Ramos (cell line): ENCODE measurements around the gene FAM107B.

Experiments
- in situ Hi-C: fragments of 300-500 bp; cut with MboI; formaldehyde crosslinking; loops from one replicate; pipeline ENCODE4 v1.14.3; 2022; ENCODE audit warnings: low sequenced_read_pairs; ENCODE audit not compliant: unreplicated experiment

Gene FAM107B

DNA sequence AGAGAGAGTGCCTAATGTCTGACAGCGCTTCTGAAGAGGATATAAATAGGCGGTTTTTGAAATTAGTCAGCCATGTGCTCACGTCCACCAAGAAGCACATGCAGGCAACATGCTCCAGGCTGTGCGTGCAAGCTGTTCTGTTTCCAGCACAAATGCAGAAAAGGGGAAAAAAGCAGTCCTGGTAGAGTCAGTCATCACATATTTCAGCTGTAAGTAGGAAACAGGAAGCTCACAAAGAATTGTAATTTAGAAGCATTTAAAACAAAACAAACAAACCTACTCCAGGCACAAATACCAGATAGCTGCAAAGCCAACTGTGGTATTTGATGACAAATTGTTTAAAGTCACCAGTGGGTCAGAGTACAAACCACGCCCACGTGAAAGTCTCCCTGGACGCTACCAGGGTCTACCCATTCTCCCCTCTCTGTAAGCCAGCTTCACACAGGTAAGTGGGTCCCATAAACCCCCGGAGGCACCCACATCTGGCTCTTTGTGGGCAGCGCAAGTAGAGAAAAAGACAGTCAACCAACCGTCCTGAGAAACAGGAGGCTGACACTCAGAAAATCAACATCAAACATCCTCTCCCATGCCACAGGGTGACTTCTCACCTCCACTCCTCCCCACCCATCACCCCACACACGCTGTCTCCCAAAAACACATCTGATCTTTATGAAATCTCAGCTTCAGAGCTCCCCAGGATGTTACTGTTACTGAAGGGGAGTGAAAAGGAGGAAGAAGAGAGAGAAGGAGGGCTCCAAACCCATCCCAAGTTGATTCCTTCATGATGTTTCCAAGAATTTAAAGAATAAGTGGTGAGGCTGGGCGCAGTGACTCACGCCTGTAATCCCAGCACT lies 186.4 kb downstream of the FAM107B start:
- in situ Hi-C loops = no loop called here

DNA sequence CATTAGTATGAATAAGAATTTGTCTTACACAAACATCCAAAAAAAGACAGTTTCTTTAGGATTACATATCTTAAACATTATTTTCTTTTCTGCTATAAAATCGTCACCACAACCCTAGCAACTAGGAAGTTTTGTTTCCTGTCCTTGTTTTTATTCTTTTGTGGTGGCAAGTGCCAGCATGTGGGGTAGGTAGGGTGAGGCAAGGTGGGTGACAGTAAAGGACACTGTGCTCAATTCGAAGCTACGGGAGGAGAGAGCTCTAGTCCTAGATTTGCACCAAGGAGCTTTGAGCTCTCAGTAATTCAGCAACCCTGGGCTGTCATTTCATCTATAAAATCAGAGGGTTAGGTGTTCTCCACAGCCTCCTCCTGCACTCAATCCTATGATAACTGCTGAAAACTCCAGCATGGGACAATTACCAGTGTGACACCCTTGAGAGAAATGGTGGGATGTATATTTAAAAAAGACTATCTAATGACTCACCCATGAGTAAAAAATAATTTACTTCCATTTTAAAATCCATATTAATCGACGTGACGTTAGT lies 187.1 kb downstream of the FAM107B start:
- in situ Hi-C loops = no loop called here

DNA sequence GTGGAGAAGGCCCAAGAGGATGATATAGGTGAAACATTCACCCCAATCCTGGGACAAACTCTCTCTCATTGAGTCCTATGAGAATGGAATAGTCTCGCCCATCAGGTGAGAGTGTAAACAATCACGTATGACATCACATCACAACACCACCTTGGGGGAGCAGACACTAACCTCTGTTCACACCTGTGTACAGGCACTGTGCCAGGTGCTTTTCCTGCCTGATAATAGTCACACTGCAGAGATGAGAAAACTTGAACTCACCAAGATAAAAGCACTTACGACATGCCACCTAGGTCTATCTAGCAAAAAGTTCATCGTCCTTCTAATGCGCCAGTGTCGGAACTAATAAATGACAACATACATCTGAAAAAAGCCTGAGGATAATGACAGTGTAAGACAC lies 187.8 kb downstream of the FAM107B start:
- in situ Hi-C loops = no loop called here

DNA sequence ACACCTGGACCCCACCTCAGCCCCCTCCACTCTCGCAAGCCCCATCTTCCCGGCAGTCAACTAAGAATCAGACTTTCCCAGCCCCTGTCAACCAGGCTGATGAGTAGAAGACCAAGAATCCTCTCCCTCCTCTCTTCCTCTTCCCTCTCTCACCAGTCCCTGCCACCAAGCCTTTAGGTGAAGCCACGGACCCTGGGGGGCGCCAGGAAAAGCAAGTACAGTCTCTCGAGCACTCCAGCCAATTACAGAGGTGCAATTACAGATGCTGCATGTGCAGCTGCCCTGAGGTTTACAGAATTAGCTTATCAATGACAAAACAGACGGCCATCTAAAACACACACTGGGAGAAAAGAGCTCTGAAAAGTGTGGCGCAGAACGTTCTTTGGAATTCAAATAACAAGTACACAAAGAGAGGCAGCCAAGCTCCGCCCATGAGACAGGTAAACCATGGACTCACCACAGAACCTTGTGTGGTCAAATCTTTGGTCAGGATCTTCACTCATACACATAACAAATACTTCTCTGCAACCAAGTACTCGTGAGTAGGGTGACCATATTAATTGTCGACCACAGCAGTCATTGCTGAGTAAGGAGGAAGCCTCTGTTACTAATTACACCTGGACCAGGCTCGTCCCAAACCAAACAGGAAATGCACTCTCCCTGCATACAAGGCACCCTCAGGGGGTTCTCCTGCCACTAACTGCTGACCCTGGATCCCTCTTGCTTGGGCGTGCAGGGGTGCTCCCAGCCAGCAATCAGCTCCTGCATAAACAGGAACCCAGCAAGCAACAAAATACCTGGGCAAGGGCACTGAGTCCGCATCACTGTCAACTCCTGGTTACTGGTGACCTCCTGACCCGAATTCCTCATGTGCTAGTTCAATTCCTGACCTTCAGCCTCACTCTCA lies 189.2 kb downstream of the FAM107B start:
- in situ Hi-C loops = no loop called here

DNA sequence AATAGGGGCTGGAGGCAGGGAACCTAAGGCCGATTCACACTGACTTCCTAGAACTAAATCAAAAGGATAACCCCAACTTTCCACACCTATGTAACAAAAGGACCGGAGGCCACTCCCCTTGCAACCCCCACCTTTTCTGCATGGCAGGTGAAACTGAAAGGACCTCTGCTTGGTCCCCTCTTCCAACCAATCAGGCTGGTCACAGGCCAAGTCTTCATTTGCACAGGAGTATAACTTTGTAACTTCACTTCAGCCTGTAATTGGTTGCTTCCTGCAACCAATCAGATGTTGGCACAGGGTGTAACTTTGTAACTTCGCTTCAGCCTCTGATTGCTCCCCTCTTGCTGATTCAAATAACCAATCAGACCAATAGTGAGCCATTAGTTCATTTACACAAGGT lies 190.0 kb downstream of the FAM107B start:
- in situ Hi-C loops = no loop called here

DNA sequence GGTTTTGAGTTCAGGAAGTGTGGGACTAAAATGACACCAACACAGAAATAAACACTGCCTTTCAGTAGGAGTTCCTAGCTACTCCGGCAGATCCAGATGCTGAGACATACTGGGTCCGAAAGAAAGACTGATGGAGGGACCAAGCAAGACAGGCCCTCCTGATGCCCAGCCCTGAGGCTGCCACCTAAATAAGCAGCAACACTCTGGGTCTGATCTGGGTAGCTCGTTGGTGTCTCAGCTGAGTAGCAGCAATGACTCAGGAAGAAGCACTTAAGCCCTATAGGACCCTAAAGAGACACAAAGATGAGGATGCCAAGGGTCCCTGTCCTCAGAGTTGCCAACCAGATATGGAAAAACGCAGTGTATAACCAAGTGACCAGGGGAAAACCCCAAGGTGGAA lies 190.7 kb downstream of the FAM107B start:
- in situ Hi-C loops = no loop called here

DNA sequence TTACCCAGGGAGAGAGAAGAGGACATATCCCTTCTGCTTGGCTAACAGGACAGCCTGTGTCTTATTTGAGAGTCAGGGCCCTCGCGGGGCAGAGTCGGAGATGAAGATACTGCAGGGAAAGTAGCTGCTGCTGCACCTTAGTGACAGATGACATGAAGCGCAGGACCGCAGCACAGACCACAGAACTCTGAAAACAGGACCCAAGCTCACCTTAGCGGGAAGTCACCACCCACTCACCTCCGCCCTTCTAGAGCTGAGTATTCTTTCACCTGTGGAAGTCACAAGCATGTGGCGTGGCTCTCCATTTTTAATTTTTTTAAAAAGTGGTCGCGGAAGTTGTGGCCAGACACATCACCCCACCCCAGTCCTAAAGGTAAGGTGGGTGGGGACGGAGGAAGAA lies 191.4 kb downstream of the FAM107B start:
- in situ Hi-C loops = no loop called here

DNA sequence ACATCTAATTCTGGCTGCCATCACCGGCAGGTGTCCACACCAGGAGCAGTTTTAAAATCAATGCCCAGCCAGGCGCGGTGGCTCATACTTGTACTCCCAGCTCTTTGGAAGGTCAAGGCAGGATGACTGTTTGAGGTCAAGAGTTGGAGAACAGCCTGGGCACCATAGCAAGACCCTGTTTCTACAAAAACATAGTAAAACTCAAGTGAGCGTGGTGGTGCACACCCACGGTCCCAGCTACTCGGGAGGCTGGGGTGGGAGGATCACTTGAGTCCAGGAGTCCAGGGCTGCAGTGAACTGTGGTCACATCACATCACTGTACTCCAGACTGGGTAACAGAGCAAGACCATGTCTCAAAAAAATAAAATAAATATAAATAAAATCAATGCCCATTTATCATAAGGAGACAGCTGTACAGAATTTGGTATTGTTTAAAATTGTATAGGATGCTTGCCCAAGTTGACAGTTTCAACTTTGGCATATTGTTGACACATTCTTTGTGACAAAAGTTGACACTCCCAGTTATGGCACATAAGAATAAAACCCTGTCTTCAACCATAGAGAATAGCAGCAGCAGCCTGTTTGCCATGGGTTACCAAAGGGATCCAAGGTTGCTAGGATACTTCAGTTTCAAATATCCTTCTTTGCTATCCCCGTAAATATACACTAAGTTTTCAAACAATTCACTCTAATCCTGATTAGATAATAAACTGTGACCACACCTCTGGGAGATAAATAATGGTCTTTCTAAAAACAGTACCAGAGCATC lies 193.0 kb downstream of the FAM107B start:
- in situ Hi-C loops = no loop called here

DNA sequence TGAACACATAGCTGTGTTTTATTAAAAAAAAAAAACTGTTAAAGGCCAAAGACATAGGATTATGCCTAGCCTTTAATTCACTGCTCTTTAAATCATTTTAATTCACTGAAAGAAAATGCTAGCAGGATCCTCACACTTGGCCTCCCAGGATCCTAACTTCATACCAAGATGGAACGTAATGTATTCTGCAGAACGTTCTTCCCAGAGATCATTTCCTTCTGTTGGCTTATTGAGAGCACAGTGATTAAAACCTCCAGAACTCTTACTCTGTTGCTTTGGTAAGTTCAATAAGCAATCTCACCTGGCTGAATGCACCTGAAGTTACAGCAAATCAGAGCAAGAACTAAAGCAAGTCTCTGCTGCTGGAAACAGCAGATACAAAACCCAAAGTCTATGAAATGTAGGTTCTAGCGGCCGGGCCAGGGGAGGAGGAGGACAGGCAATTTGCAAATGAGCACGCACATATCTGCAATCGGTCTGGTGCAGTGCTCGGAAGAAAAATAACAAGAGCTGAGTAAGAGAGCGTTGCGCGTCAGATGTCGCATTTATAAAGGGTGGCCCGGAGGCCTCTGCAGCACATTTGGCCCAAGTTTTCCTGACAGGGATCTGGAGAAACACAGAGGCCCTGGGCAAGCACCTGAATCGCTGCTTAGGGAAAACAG lies 193.9 kb downstream of the FAM107B start:
- in situ Hi-C loops = no loop called here

DNA sequence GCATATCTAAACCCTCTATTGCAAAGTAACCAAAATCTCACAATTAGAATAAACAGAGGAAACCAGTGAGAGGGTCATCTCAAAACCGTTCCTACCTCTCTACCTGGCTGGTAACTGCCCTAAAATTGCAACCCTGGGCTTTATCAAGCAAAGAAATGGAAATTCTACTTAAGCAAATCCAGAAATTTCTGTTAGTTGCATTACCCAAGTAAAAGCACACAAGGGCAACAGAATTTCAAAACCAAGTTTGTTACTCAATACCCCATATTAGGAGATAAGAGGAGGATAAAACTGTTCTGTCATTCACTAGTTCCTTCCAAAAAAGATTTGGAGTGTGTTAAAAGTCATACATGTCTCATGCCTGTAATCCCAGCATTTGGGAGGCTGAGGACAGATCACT lies 195.3 kb downstream of the FAM107B start:
- in situ Hi-C loops = no loop called here

DNA sequence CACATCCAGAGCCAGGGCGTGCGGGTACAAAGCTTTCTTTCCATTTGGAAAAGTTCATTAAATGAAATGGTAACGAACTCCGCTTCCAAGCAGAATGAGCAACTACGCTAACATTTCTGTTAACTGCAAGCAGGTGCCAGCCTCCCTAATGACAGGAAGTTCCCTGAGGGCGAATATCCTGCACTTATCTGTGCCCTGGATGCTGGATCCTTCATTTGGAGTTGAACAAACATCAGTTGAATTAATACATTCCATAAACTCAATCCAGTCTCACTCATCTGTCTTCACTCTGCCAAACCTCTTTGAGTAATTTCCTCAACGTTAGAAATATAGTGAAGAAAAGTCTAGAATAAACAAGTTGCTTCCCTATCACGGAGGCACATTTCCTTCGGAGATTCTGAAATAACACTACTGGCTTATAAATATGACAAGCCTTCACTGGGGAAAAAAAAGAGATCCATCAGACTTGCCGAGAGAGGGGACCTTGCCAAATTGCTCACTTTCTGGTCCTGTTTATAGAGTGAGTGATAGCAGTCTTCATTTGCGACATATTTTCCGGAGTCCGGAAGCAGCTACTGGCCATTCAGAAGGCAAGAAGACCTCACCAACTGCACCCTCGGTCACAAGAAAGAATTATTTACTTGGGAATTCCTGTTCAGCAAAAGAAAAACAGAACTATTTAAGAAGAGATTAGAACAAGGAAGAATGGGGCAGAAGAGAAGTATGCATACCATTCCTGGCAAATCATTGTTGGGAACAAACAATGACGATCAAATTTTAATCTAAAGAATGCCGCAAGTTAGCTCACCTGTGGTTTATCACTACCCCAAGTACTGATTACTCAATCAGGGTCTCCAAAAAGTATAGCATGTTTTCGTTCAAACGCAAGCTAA lies 196.4 kb downstream of the FAM107B start:
- in situ Hi-C loops = no loop called here

DNA sequence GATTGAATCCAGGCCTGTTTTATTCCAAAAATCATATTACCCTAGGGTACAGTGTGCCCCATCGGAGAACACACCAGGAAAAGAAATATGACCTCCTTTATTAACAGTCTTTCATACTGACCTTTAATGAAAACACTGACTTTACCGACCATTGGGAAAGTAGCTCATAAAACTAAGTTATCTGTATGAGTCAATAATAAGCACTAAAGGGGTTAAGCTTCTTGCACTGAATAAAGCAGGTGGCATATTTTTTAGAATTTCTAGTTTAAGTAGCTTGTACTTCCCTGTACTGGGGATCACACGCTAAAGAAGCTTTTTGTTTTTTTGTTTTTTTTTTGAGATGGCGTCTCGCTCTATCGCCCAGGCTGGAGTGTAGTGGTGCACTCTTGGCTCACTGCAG lies 199.8 kb downstream of the FAM107B start:
- in situ Hi-C loops = no loop called here

DNA sequence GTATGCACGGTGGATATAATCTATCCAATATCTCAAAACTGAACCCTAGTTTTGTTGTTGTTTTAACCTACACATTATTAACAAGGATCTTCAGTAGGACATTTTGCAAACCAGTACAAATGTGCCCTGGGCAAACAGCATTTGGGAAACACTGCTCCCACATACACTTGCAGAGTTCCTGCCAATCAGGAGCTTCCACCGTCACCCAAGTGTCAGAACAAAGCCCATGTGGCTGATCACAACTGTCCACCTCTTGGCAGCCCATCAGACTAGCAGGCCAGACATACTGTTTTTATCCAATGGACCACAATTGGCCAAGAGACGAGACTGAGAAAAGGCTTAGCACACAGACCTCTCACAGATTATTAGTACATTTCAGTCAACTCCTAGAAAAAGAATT lies 200.4 kb downstream of the FAM107B start:
- in situ Hi-C loops = no loop called here

DNA sequence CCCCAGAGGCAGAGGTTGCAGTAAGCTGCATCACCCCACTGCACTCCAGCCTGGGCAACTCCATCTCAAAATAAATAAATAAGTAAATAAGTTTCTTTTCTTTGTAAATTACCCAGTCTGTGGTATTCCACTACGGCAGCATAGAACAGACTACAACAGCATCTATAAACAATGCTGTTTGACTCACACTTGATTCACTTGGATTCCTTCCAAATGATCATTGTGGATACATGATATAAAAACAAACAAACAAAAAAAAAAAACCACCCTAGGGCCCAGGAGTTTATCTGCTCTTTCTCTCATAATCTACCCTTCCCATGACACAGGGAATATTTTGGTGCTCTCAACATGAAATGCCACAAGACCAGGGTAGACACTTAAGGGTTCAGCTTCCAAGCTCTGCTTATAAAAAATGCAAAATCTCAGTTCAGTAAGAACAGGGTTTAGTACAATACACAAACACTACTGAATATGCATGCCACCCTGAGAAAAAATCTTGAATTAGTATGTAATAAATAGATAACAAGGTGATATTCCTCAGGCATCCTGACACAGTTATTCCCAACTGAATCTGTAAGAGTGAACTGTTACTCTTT lies 200.9 kb downstream of the FAM107B start:
- in situ Hi-C loops = no loop called here

DNA sequence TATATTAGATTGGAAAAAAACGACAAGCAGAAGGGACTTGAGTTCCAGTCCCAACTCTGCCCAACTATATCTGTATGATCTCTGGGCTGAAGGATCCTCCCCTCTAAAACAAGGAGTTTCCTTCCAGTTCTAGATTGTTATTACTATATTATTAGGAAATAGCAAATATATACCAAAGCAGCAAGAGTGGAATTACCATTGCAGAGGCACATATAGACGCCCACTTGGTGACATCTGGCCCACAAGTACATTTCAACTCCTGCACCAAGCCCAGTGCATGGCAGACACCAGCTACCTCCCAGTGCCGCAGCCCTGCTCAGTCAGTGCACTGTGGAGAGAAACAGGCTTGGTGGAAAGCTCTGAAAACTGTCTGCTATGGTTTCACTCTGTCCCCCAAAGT lies 201.9 kb downstream of the FAM107B start:
- in situ Hi-C loops = no loop called here

DNA sequence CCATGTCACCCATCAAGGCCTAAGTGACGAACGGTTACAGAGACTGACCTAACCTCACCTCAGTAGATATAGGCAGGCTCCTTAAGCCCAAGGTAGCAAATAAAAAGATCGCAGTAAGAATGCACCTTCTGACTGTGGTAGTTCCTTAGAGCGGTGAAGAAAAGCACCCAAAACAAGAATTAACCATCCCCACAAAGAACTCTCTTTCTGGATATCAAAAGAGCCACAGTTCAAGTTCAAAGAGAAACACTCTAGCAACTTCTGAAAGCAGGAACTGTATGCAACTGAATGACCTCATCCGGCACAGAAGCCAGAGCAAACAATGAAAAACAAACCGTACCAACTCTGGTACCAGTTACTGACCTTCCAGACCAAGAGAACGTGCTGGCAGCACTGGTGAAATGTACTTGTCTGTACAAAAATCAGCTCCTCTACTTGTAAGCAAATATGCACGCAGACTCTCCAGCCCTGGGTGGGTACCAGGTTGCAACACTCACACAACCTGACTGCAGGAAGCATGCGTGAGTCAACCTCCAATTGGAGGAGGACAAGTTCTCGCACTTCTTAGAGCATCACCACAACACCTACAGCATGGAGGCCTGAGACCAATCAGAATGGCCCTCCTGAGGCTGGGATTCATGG lies 202.7 kb downstream of the FAM107B start:
- in situ Hi-C loops = no loop called here

DNA sequence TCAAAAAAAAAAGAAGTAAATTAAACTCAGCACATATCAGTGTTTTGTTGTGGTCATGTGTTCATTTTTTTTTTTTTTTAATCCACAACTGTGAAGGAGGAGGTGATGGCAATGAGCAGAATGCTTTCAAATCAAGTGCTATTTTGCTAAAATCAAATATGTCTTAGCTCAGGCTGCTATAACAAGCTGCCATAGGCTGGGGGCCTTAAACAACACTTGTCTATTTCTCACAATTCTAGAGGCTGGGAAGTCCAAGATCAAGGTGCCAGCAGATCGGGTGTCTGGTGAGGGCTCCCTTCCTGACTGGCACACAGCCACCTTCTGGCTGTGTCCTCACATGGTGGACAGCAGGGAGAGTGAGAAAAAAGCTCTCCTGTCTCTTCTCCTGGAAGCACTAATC lies 203.9 kb downstream of the FAM107B start:
- in situ Hi-C loops = no loop called here
